H1 (cell line): Measurements from ENCODE around the gene THOP1.

ENCODE experiments used
- ATF2 ChIP-seq: IDR thresholded peaks from 2 replicates; pipeline ENCODE4 v1.6.1; 2012; ENCODE audit warnings: low read length, inconsistent platforms
- CEBPB ChIP-seq: IDR thresholded peaks from 2 replicates; pipeline ENCODE4 v1.6.1; 2012; ENCODE audit warnings: low read depth, low read length
- CTCF ChIP-seq, 3 experiments: IDR thresholded peaks; 1 replicate in 2 of 3; 2 replicates in 1 of 3; pipeline versions ENCODE4 v1.5.1 to v1.6.1; 2011; ENCODE audit warnings: low read length in 3 of 3, mild to moderate bottlenecking in 3 of 3, inconsistent platforms in 2 of 3, low read depth in 1 of 3, moderate library complexity in 1 of 3; ENCODE audit not compliant: insufficient read depth in 1 of 3; ENCODE audit errors: control extremely low read depth in 1 of 3
- NRF1 ChIP-seq: IDR thresholded peaks from 2 replicates; pipeline ENCODE4 v1.6.1; 2011; ENCODE audit warnings: mild to moderate bottlenecking, low read depth, low read length, improper control_type of control experiment
- POLR2AphosphoS5 ChIP-seq: IDR thresholded peaks from 2 replicates; pipeline ENCODE4 v1.6.1; 2011; ENCODE audit warnings: low read depth, low read length
- RNF2 ChIP-seq: fragments of 200-900, 300-1000 bp; sonication (generic); IDR thresholded peaks from 2 replicates; pipeline ENCODE4 v1.7.1; 2016; ENCODE audit warnings: borderline replicate concordance, low read depth, mild to moderate bottlenecking, antibody characterized with exemption, low read length; ENCODE audit not compliant: poor library complexity, severe bottlenecking; ENCODE audit errors: missing control alignments
- RXRA ChIP-seq: IDR thresholded peaks from 2 replicates; pipeline ENCODE4 v1.6.1; 2011; ENCODE audit warnings: low read depth, mild to moderate bottlenecking, low read length, moderate library complexity; ENCODE audit not compliant: insufficient read depth
- SP4 ChIP-seq: IDR thresholded peaks from 2 replicates; pipeline ENCODE4 v1.6.1; 2012; ENCODE audit warnings: low read length, inconsistent platforms
- TEAD4 ChIP-seq: IDR thresholded peaks from 2 replicates; pipeline ENCODE4 v1.6.1; 2012; ENCODE audit warnings: low read depth, low read length, inconsistent platforms, mixed read lengths

- TF ChIP-seq CTCF (IDR thresholded peaks at IDR 0.05; ENCODE audit: control extremely low read depth in 1 of 3, insufficient read depth in 1 of 3, low read depth in 1 of 3, low read length in 3 of 3) (peak; percentile 86 to 95 (median 94)), NRF1 (peak; percentile 87), TEAD4 (no peak), CEBPB (no peak), ATF2 (no peak), SP4 (no peak; the same call in 1 of the 2 replicates), RXRA (0 out of 2 replicates have a peak, but pooled peaks have one; percentile 61), RNF2 (no peak), POLR2AphosphoS5 (no peak)
Observed at GRCh38 chr19:2819540-2820111, 34.3 kb downstream of the THOP1 start, which contains the start of gene ZNF554.
